CD4-positive, alpha-beta T cell (primary cell): ENCODE results near the gene UBAC2. TPM values are rescaled to one million over a fixed set of nuclear protein-coding genes. Genes with fewer than 3 reads are reported as not detected.

ENCODE experiments used
- ATAC-seq: fragments of 200-7000 bp; cut with Tn5 transposase; one replicate; pipeline ENCODE4 v1.10.0; 2022; ENCODE audit warnings: mild to moderate bottlenecking; ENCODE audit not compliant: poor library complexity
- CTCF ChIA-PET: fragments of 350-600 bp; sonication (Branson Sonifier 250); formaldehyde crosslinking; loops from one replicate; lab custom pipeline; 2021; ENCODE audit warnings: antibody characterized with exemption, inconsistent platforms; lab: Charles Lee
- POLR2A ChIA-PET: fragments of 350-600 bp; sonication (Branson Sonifier 250); formaldehyde crosslinking; loops from one replicate; lab custom pipeline; 2021; ENCODE audit warnings: antibody characterized with exemption, inconsistent platforms; lab: Charles Lee
- DNase-seq, 14 experiments: peaks; one replicate each; pipeline ENCODE4 v3.0.0-alpha.2; 2013 to 2020; ENCODE audit warnings: mixed read lengths in 2 of 14
- H3K27ac ChIP-seq, 2 donors: one replicate each; pipeline versions ENCODE4 v1.5.1 to v1.7.0; 2013; ENCODE audit warnings: low read length in 2 of 2, low read depth in 1 of 2, mild to moderate bottlenecking in 1 of 2
- H3K27me3 ChIP-seq, 2 experiments: 1 replicate in 1 of 2; 2 replicates in 1 of 2; pipeline versions ENCODE4 v1.6.1 to v1.7.0; 2013; ENCODE audit warnings: low read length in 2 of 2, control low read depth in 1 of 2, mild to moderate bottlenecking in 1 of 2, moderate library complexity in 1 of 2; ENCODE audit not compliant: insufficient read depth in 2 of 2, control insufficient read depth in 1 of 2
- H3K36me3 ChIP-seq: one replicate; pipeline ENCODE4 v1.6.1; 2013; ENCODE audit warnings: low read length, control low read depth; ENCODE audit not compliant: insufficient read depth
- H3K4me1 ChIP-seq: one replicate; pipeline ENCODE4 v1.6.1; 2013; ENCODE audit warnings: low read length, control low read depth; ENCODE audit not compliant: insufficient read depth
- H3K4me3 ChIP-seq: one replicate; pipeline ENCODE4 v1.5.1; 2013; ENCODE audit warnings: mild to moderate bottlenecking, low read length, moderate library complexity
- H3K9me3 ChIP-seq, 2 experiments: 1 replicate in 1 of 2; 2 replicates in 1 of 2; pipeline versions ENCODE4 v1.6.1 to v1.7.0; 2013; ENCODE audit warnings: low read length in 2 of 2, mild to moderate bottlenecking in 2 of 2, control low read depth in 1 of 2, moderate library complexity in 1 of 2; ENCODE audit not compliant: control insufficient read depth in 1 of 2, insufficient read depth in 1 of 2
- H3K27ac Mint-ChIP-seq: one replicate; pipeline ENCODE4 v1.8.0; 2020; ENCODE audit warnings: mixed read lengths
- H3K27me3 Mint-ChIP-seq: one replicate; pipeline ENCODE4 v1.8.0; 2021; ENCODE audit warnings: mixed read lengths
- H3K36me3 Mint-ChIP-seq: one replicate; pipeline ENCODE4 v1.8.0; 2021; ENCODE audit warnings: low read depth, mixed read lengths
- H3K4me1 Mint-ChIP-seq: one replicate; pipeline ENCODE4 v1.8.0; 2021; ENCODE audit warnings: low read depth, mixed read lengths
- H3K4me3 Mint-ChIP-seq: one replicate; pipeline ENCODE4 v1.8.0; 2020; ENCODE audit warnings: mild to moderate bottlenecking, mixed read lengths
- H3K9me3 Mint-ChIP-seq: one replicate; pipeline ENCODE4 v1.8.0; 2020; ENCODE audit warnings: mixed read lengths
- intact Hi-C, 2 experiments: fragments of 100-400 bp; cut with DNase I in 1 of 2; cut with micrococcal nuclease in 1 of 2; formaldehyde crosslinking; loops; one replicate each; pipeline versions ENCODE4 v1.15.1 to v1.9.0; 2023 to 2025; cut with DNase I, micrococcal nuclease
- total RNA-seq, 174 experiments: library from RNA in 2 of 174; stranded (reverse) in 2 of 174; gene quantifications; one replicate each; pipeline ENCODE4 v1.2.3 and lab custom pipeline; 2021 to 2026
- TF ChIP-seq, protein P1 (sequence below): fragments of 200-600 bp; IDR thresholded peaks from one replicate; pipeline ENCODE4 v1.8.0; 2022; ENCODE audit warnings: antibody characterized with exemption, mild to moderate bottlenecking

The UBAC2 gene
- total RNA-seq, 2 experiments from 2014 or later, result 59.8 to 67.4 TPM

DNA sequence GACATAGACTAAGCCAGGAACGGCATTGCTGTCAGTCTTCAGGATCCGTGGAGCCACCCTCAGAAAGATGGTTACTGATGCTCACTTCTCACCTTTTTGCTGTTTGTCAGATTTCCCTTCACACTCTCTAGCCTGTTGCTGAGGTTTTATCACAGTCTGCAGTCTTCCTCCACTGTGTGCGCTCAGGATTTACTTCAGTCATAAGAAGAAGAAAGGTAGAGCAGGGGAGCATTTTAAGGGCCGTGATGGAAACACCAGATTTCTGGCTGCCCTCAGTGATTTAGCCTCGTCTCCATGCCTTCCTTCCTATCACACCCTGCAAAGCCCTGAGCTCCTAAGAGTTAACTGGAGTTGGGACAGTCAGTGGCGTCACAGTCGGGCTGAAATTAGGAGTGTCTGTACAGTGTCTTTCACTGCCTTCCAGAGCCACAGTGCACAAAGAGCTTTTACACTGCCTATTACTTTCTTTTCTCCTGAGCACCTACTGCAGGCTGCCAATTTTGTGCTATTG is 166.5 kb downstream of the UBAC2 start:
- peak; percentile 42 for ATAC-seq
- Histone ChIP-seq H3K36me3 (peaks cover 9% of the 10 kb centered on the region), H3K4me3 (peak overlapping the region; percentile 10), H3K9me3 (no peaks in the 10 kb centered on the region), H3K27me3 (no peaks in the 10 kb centered on the region), H3K4me1 (peaks cover 52% of the 10 kb centered on the region), H3K27ac (peak overlapping the region; percentile 25 to 65)
- H3K27ac Mint-ChIP-seq, result peak overlapping the region; percentile 97
- peaks cover 94% of the 10 kb centered on the region for H3K4me1 Mint-ChIP-seq
- peak in 4 of 14 experiments; percentile 56 to 70 (median 61) for DNase-seq
- no peaks in the 10 kb centered on the region for H3K27me3 Mint-ChIP-seq
- H3K36me3 Mint-ChIP-seq, result peaks cover 67% of the 10 kb centered on the region
- TF ChIP-seq, protein P1, sequence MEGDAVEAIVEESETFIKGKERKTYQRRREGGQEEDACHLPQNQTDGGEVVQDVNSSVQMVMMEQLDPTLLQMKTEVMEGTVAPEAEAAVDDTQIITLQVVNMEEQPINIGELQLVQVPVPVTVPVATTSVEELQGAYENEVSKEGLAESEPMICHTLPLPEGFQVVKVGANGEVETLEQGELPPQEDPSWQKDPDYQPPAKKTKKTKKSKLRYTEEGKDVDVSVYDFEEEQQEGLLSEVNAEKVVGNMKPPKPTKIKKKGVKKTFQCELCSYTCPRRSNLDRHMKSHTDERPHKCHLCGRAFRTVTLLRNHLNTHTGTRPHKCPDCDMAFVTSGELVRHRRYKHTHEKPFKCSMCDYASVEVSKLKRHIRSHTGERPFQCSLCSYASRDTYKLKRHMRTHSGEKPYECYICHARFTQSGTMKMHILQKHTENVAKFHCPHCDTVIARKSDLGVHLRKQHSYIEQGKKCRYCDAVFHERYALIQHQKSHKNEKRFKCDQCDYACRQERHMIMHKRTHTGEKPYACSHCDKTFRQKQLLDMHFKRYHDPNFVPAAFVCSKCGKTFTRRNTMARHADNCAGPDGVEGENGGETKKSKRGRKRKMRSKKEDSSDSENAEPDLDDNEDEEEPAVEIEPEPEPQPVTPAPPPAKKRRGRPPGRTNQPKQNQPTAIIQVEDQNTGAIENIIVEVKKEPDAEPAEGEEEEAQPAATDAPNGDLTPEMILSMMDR, result no peak
- H3K9me3 Mint-ChIP-seq, result no peaks in the 10 kb centered on the region
- ChIA-PET CTCF (interaction anchor here (0.9 to 2.5 kb wide), 9 partner anchors 8 to 98 kb away, joined by 3 to 20 read pairs (median 4); no protein-coding TSS in a partner anchor), POLR2A (interaction anchor here (0.6 to 4.1 kb wide), 17 partner anchors 9 to 157 kb away, joined by 3 to 85 read pairs (median 4); partner anchors contain the start of gene GPR183)
- intact Hi-C loops, result loop anchor here in 1 of 2 experiments (2.0 kb wide), 2 partner anchors 14 to 60 kb away; partner anchors contain the start of gene GPR183
- peak overlapping the region; percentile 79 for H3K4me3 Mint-ChIP-seq

DNA sequence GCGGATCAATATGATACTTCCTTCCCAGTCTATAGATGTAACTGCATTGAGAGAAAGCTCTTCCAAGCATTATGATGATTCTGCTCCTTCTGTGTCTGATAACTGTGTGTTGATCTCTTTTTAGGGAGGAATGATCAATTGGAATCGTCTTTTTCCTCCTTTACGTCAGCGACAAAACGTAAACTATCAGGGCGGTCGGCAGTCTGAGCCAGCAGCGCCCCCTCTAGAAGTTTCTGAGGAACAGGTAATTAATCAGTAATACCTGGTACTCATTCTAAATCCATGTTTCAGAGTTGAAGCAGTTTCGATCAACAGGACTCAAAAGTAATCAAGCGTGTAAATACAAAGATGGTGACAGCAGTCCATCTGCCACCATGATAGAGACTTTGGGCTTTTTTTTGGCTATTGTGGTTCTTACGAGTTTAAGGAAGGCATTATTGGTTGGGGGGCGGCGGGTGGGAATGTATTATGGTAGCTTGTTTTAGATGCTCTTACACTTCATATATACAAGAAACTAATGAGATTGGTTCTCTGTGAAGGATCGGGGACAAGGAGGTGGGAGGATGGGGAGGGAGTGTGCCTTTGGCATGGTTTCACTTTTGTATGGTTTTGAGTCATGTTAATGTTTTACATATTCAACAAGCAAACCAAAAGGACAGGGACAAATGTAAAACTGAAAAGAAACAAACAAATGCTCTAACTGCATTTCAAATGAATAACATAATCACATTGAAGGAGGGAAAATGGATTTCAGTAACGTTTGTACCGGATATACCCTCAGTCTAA is 167.2 kb downstream of the UBAC2 start:
- Mint-ChIP-seq H3K27me3 (no peaks in the 10 kb centered on the region), H3K36me3 (peaks cover 70% of the 10 kb centered on the region), H3K4me1 (peaks cover 94% of the 10 kb centered on the region), H3K27ac (peak overlapping the region; percentile 97), H3K9me3 (no peaks in the 10 kb centered on the region), H3K4me3 (peak overlapping the region; percentile 79)
- Histone ChIP-seq H3K27ac (peak overlapping the region; percentile 25 to 65), H3K4me3 (peak overlapping the region; percentile 10), H3K36me3 (peaks cover 9% of the 10 kb centered on the region), H3K27me3 (no peaks in the 10 kb centered on the region), H3K9me3 (no peaks in the 10 kb centered on the region), H3K4me1 (peaks cover 56% of the 10 kb centered on the region)
- CTCF ChIA-PET, result interaction anchor here (1.2 to 2.5 kb wide), 8 partner anchors 8 to 98 kb away, joined by 3 to 20 read pairs (median 4); no protein-coding TSS in a partner anchor
- intact Hi-C loops, result loop anchor here in 1 of 2 experiments (2.0 kb wide), 2 partner anchors 15 to 61 kb away; partner anchors contain the start of gene GPR183
- DNase-seq (peak in 4 of 14 experiments; percentile 46 to 68 (median 60)), ATAC-seq (no peak)
- TF ChIP-seq, protein P1, result no peak
- POLR2A ChIA-PET, result interaction anchor here (0.6 to 4.1 kb wide), 13 partner anchors 9 to 98 kb away, joined by 3 to 85 read pairs (median 5); partner anchors contain the start of gene GPR183

DNA sequence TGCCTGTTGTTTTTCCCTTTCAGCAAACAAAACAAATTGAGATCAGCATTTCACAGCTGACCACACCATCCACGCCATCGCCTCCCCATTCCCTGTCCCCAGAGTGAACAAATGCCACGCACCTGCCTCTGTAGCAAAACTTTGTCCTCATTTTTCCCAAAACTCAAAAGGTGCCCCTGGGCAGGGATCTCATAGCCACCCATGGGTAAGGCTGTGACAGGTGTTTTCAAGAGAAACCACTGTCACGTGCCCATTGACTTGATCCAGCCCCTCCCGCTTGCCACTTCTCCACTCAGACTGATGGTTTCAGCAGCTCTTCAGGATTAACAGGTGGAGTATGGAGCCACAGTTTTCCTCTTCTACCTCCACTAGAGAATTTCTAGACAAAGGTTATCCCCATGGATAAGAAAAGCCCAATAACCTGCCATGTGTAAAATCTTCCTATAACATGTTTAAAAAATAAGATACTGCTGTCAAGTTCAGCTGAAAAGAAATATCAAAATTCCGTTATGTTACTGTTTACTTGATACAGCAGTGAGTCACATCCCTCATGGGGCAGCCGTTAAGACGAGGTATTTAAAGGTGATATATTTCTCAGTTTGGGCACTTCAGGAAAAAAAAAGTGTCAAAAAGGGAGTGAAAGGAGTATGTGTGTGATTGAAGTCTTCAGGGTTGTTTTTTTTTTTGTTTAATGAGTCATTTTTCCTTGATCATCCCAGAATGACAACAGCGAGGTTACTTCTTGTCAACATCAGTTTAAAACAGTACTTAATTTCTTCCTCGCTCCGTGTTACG is 170.0 kb downstream of the UBAC2 start:
- intact Hi-C loops, result no loop called here
- peaks cover 75% of the 10 kb centered on the region for H3K36me3 Mint-ChIP-seq
- H3K9me3 Mint-ChIP-seq, result no peaks in the 10 kb centered on the region
- H3K27me3 ChIP-seq, result no peaks in the 10 kb centered on the region
- peaks cover 9% of the 10 kb centered on the region for H3K36me3 ChIP-seq
- peaks cover 70% of the 10 kb centered on the region for H3K4me1 ChIP-seq
- DNase-seq, result peak in 6 of 14 experiments; percentile 20 to 67 (median 50)
- H3K9me3 ChIP-seq, result no peaks in the 10 kb centered on the region
- H3K27ac ChIP-seq, result peak overlapping the region; percentile 40 to 67
- CTCF ChIA-PET, result interaction anchor here (0.9 to 2.5 kb wide), 8 partner anchors 12 to 71 kb away, joined by 3 to 12 read pairs (median 6); no protein-coding TSS in a partner anchor
- H3K4me3 Mint-ChIP-seq, result peak overlapping the region; percentile 44
- H3K4me3 ChIP-seq, result no peak overlapping the region
- no peak for ATAC-seq
- H3K27ac Mint-ChIP-seq, result peak overlapping the region; percentile 97
- peaks cover 96% of the 10 kb centered on the region for H3K4me1 Mint-ChIP-seq
- TF ChIP-seq, protein P1, result no peak
- POLR2A ChIA-PET, result interaction anchor here (0.8 to 10.9 kb wide), 10 partner anchors 9 to 153 kb away, joined by 3 to 153 read pairs (median 4); partner anchors contain the start of gene GPR183
- H3K27me3 Mint-ChIP-seq, result no peaks in the 10 kb centered on the region
